GM18526 (cell line): ENCODE data around the gene RAB17.

Experiments
- POLR2A ChIP-seq: IDR thresholded peaks from 3 replicates; pipeline ENCODE4 v1.6.1; 2011; ENCODE audit not compliant: insufficient read length; ENCODE audit errors: extremely low read depth

Gene RAB17, protein sequence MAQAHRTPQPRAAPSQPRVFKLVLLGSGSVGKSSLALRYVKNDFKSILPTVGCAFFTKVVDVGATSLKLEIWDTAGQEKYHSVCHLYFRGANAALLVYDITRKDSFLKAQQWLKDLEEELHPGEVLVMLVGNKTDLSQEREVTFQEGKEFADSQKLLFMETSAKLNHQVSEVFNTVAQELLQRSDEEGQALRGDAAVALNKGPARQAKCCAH

DNA sequence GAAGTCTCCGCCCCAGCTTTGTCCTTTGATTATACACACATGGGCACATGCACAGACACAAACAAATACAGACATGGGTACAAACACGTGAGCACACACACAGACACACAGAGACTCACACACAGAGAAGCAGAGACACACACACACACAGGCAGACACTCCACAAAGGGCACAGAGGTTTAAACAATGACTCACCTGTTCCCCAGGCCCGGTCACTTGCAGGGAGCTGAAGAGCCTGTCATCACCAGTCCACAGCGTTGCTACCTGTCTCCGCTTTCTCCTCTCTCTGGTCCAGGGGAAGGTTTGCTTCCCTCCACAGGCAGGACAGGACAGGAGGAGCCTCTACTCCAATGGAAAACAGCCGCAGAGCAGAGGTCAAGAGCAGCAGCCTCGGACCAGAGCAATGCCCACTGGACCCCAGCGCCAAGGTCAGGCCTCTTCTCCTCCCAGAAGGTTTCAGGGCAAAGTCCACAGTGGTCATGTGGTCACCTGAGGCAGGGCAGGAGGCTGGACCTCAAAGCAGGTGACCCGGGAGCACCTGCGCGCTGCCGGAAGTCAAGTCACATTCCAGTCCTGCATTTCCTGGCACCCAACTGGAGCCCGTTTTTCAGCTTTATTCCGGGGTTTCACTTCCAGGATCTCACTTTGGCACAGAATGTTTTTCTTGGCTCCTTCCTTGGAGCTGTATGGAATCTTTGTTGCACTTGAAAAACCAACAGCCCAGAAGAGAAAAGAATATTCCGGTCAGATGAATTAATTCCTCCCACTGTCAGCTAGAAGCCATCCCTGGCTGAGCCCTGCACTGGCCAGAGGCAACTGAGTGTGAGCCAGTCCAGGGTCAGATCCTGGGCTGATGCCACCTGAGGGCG is at the start of gene RAB17:
Gene RAB17, minus strand, starts transcription at position 463 of the 869 bp plus-strand sequence. CDS start 4,580 bp downstream, outside the sequence.
- no peak for TF ChIP-seq POLR2A

- no peak for TF ChIP-seq POLR2A
Measured at GRCh38 chr2:237639836-237640220, 49.3 kb upstream of the RAB17 start.

DNA sequence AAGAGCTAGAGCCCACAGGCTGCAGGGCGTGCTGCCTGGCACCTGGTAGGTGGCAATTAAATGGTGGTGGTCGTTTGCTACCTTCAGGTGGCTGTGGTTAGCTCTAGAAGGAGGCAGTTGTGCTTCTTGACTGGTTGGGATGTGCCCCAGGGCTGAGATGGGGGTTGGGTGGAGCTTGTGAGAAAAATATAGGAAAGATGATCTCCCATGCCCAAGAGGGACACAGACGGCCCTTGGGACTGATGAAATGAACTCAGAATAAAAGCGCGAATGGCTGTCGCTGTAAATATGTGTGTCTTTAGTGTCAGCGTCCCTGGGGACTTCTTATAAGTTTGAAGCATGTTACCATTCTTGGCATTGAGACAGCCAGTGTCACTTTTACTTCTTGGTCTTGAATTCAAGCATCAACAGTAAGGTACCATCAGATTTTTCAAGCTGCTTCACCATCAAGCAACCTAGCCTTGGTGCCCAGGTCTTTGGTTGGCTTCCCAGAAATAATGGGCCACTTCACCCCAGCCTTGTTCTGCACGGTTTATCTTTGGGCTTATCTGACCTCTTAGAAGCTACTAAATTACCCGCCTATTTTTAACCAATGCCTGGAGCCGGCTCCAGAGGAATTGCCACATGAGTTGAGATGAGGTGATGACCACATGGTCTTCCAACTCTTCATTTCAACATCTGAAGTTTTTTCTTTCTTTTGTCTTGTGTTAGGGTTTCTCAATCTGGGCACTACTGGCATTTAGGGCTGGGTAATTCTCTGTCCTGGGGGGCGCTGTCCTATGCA is 48.7 kb upstream of the RAB17 start:
- TF ChIP-seq POLR2A, result no peak

DNA sequence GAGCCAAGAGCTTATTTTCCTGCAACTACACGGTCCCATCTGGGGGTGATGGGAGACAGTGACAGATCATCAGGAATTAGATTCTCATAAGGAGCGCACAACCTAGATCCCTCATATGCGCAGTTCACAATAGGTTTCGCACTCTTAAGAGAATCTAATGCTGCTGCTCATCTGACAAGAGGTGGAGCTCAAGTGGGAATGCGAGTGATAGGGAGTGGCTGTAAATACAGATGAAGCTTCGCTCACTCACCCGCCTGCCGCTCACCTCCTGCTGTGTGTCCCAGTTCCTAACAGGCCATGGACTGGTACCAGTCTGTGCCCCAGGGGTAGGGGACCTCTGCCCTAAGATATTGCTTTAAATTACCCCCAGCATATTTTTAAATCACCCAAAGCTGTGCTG is 47.6 kb upstream of the RAB17 start:
- TF ChIP-seq POLR2A, result no peak

DNA sequence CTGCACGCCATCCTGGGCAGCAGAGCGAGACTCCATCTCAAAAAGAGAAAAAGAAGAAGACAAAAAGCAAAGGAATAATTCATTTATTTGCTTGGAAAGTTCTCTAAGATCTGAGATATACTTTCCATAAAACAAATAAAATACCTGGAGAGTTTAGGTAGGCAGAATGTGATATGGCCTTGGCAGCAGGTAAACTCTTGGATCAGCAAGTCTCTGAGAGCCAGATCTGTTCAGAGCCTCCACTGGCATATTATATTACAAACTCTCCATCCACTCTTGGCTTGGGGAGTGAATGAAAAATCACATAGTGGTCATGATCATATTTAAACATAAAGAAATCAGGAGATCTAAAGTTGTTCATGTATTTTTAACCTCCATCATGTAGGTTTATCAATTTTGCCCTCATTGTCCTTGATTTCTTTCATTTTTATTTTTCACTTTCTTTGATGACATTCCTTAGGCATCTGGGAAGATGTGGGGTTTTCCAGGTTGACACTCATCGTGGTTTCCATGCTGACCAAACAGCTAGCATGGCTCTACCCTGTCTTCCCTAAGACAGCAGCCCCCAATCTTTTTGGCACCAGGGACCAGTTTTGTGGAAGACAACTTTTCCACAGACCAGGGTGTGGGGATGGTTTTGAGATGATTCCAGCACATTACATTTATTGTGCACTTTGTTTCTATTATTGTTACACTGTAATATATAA is 47.0 kb upstream of the RAB17 start:
- no peak for TF ChIP-seq POLR2A

DNA sequence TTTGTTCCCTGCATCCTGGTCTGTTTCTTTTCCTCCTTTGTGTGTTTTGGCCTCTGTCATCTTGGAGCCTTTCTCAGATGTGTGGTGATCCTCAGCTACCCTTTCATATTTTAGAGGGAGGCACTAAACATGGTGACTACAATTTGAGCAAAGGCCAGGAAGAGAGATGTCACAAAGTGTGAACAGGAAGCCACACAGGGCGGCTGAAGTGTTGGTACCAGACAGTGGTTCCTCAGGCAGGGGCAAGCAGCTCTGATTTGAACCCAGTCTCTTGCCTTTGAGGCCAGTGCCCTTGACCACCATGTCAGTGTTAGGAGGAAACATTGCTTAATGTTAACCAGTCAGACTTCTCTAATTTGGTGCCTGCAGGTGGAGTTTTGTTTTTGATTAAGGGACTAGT is 46.0 kb upstream of the RAB17 start:
- no peak for TF ChIP-seq POLR2A

- no peak for TF ChIP-seq POLR2A
Measured at GRCh38 chr2:237633061-237633561, 42.6 kb upstream of the RAB17 start.

- TF ChIP-seq POLR2A, result no peak
Measured at GRCh38 chr2:237631801-237632585, 41.5 kb upstream of the RAB17 start.

GRCh38 chr2:237631007-237631785 is 40.7 kb upstream of the RAB17 start:
- TF ChIP-seq POLR2A, result no peak

DNA sequence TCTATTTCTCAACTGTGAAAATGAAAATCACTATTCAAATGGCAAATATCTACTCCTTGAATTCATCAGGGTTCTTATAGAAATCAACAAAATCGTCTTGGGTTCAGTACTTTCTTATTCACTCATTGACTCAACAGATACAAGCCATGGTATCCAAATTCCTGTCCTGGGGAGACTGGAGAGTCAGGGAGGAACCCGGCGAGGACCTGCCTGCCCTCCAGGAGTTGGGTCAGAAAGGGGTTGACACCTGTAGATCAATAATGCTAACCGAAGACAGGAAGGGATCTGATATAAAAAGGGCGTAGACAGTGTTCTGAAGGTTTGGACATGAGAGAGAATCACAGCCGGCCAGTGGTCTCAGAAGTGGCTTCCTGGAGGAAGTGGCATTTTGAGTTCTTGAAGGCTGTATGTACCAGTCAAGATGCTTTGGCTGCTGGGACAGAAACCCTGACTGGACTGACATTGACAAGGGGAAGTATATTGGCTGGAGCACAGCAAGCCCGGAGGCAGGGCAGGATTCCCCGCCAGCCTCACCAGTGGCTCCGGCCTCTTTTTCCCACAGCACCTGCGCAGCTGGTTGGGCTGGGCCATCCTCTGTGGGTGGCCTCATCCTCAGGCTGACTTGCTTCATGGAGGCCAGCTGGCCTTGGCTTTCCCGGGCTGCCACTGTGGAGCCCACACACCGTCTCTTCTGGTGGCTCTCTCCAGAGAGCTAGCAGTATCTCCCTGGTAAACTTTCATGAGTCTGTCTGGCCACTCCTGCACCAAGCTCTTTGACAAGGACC is 39.9 kb upstream of the RAB17 start:
- no peak for TF ChIP-seq POLR2A

- no peak for TF ChIP-seq POLR2A
Measured at GRCh38 chr2:237629739-237630138, 39.2 kb upstream of the RAB17 start.

GRCh38 chr2:237629188-237629534 is 38.6 kb upstream of the RAB17 start:
- no peak for TF ChIP-seq POLR2A

- no peak for TF ChIP-seq POLR2A
Measured at GRCh38 chr2:237628247-237629187, 38.0 kb upstream of the RAB17 start.
